H1 (cell line): ENCODE measurements around the gene GLIPR2.

Source experiments
- JUND ChIP-seq: IDR thresholded peaks from 2 replicates; pipeline ENCODE4 v1.6.1; 2011; ENCODE audit warnings: mild to moderate bottlenecking, improper control_type of control experiment, low read length
- POLR2A ChIP-seq, 2 experiments: IDR thresholded peaks; 1 replicate in 1 of 2; 2 replicates in 1 of 2; pipeline ENCODE4 v1.6.1; 2011; ENCODE audit warnings: low read depth in 2 of 2, low read length in 2 of 2, mild to moderate bottlenecking in 2 of 2; ENCODE audit errors: control extremely low read depth in 1 of 2
- POLR2AphosphoS5 ChIP-seq: IDR thresholded peaks from 2 replicates; pipeline ENCODE4 v1.6.1; 2011; ENCODE audit warnings: low read depth, low read length
- SUZ12 ChIP-seq: fragments of 200-600 bp; sonication (generic); IDR thresholded peaks from 2 replicates; pipeline ENCODE4 v1.6.1; 2012; ENCODE audit warnings: mild to moderate bottlenecking, inconsistent platforms, low read length, moderate library complexity, mixed read lengths
- TF ChIP-seq, protein P1 (sequence below): IDR thresholded peaks from 2 replicates; pipeline ENCODE4 v1.6.1; 2012; ENCODE audit warnings: inconsistent platforms
- TF ChIP-seq, protein P2 (sequence below), 3 experiments: IDR thresholded peaks; 1 replicate in 2 of 3; 2 replicates in 1 of 3; pipeline versions ENCODE4 v1.5.1 to v1.6.1; 2011; ENCODE audit warnings: low read length in 3 of 3, mild to moderate bottlenecking in 3 of 3, inconsistent platforms in 2 of 3, low read depth in 1 of 3, moderate library complexity in 1 of 3; ENCODE audit not compliant: insufficient read depth in 1 of 3; ENCODE audit errors: control extremely low read depth in 1 of 3

DNA sequence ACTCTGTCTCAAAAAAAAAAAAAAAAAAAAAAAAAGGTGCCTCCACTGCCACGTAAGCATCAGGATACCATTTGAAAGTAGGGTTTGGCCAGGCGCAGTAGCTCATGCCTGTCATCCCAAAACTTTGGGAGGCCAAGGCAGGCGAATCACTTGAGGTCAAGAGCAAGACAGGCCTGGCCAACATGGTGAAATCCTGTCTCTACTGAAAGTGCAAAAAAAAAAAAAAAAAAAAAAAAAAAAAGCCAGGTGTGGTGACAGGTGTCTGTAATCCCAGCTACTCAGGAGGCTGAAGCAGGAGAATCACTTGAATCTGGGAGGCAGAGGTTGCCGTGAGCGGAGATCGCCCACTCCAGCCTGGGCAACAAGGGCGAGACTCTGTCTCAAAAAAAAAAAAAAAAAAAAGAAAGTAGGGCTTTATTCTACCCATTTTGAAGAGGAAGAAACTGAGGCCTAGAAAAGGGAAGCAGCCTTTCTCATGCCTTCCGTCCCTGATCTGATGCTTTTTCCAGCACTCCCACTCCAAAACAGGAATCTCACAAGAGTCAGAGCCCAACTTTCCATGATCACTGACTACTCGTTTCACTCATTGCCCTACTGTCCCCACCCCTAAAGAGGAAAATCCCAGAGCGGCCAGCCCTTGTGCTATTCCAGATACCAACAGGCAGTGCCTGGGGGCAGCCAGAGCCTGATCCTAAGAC, 16.4 kb downstream of the GLIPR2 start:
- TF ChIP-seq POLR2A (IDR thresholded peaks at IDR 0.05; ENCODE audit: control extremely low read depth in 1 of 2, low read depth in 2 of 2, low read length in 2 of 2) = no peak
- TF ChIP-seq JUND = no peak
- TF ChIP-seq, protein P1, sequence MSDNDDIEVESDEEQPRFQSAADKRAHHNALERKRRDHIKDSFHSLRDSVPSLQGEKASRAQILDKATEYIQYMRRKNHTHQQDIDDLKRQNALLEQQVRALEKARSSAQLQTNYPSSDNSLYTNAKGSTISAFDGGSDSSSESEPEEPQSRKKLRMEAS = no peak
- TF ChIP-seq POLR2AphosphoS5 = no peak
- no peak for TF ChIP-seq SUZ12
- TF ChIP-seq, protein P2, sequence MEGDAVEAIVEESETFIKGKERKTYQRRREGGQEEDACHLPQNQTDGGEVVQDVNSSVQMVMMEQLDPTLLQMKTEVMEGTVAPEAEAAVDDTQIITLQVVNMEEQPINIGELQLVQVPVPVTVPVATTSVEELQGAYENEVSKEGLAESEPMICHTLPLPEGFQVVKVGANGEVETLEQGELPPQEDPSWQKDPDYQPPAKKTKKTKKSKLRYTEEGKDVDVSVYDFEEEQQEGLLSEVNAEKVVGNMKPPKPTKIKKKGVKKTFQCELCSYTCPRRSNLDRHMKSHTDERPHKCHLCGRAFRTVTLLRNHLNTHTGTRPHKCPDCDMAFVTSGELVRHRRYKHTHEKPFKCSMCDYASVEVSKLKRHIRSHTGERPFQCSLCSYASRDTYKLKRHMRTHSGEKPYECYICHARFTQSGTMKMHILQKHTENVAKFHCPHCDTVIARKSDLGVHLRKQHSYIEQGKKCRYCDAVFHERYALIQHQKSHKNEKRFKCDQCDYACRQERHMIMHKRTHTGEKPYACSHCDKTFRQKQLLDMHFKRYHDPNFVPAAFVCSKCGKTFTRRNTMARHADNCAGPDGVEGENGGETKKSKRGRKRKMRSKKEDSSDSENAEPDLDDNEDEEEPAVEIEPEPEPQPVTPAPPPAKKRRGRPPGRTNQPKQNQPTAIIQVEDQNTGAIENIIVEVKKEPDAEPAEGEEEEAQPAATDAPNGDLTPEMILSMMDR (IDR thresholded peaks at IDR 0.05; ENCODE audit: control extremely low read depth in 1 of 3, insufficient read depth in 1 of 3, low read depth in 1 of 3, low read length in 3 of 3) = no peak
